Osteocyte (in vitro differentiated cells): Measurements from ENCODE around the gene SLC22A23. TPM values are rescaled to one million over a fixed set of nuclear protein-coding genes. Genes with fewer than 3 reads are reported as not detected.

Source experiments
- DNase-seq: peaks from one replicate; pipeline ENCODE4 v3.0.0; 2021; ENCODE audit warnings: mixed read lengths; ENCODE audit not compliant: unreplicated experiment; ENCODE audit errors: extremely low spot score
- H3K27ac Mint-ChIP-seq: one replicate; pipeline ENCODE4 v1.8.0; 2021; ENCODE audit warnings: mild to moderate bottlenecking, mixed read lengths; ENCODE audit not compliant: unreplicated experiment
- H3K27me3 Mint-ChIP-seq: one replicate; pipeline ENCODE4 v1.8.0; 2021; ENCODE audit warnings: mixed read lengths; ENCODE audit not compliant: unreplicated experiment
- H3K36me3 Mint-ChIP-seq: one replicate; pipeline ENCODE4 v1.8.0; 2021; ENCODE audit warnings: mixed read lengths; ENCODE audit not compliant: unreplicated experiment
- H3K4me1 Mint-ChIP-seq: one replicate; pipeline ENCODE4 v1.8.0; 2021; ENCODE audit warnings: mixed read lengths; ENCODE audit not compliant: unreplicated experiment
- H3K4me3 Mint-ChIP-seq: one replicate; pipeline ENCODE4 v1.8.0; 2021; ENCODE audit warnings: mild to moderate bottlenecking, moderate library complexity, mixed read lengths; ENCODE audit not compliant: unreplicated experiment
- H3K9me3 Mint-ChIP-seq: one replicate; pipeline ENCODE4 v1.8.0; 2021; ENCODE audit warnings: mixed read lengths; ENCODE audit not compliant: unreplicated experiment
- CTCF ChIP-seq: fragments of 200-600 bp; sonication (generic); IDR thresholded peaks from 2 replicates; pipeline ENCODE4 v1.5.0; 2021; ENCODE audit warnings: antibody characterized with exemption, mild to moderate bottlenecking, moderate library complexity
- total RNA-seq: library from RNA; stranded (reverse); gene quantifications from 2 replicates; pipeline ENCODE4 v1.2.1, GENCODE V29; 2021

The SLC22A23 gene
- total RNA-seq, 1 donor from 2014 or later: 10.4 TPM

- H3K27ac Mint-ChIP-seq: no peak overlapping the region
- H3K36me3 Mint-ChIP-seq: no peaks in the 10 kb centered on the region
- DNase-seq: no peak
- no peak for TF ChIP-seq CTCF
- no peaks in the 10 kb centered on the region for H3K27me3 Mint-ChIP-seq
- H3K4me1 Mint-ChIP-seq: peaks cover 46% of the 10 kb centered on the region
- no peak overlapping the region for H3K4me3 Mint-ChIP-seq
- H3K9me3 Mint-ChIP-seq: no peaks in the 10 kb centered on the region
These were observed 120.6 kb downstream of the SLC22A23 start for GRCh38 chr6:3336066-3336786.

- no peak for TF ChIP-seq CTCF
- no peaks in the 10 kb centered on the region for H3K36me3 Mint-ChIP-seq
- H3K27me3 Mint-ChIP-seq: no peaks in the 10 kb centered on the region
- H3K4me1 Mint-ChIP-seq: peaks cover 37% of the 10 kb centered on the region
- no peak overlapping the region for H3K4me3 Mint-ChIP-seq
- no peak for DNase-seq
- no peaks in the 10 kb centered on the region for H3K9me3 Mint-ChIP-seq
- no peak overlapping the region for H3K27ac Mint-ChIP-seq
These were observed 121.7 kb downstream of the SLC22A23 start for GRCh38 chr6:3335169-3335568.

- H3K27me3 Mint-ChIP-seq: no peaks in the 10 kb centered on the region
- no peak for TF ChIP-seq CTCF
- no peak overlapping the region for H3K27ac Mint-ChIP-seq
- H3K9me3 Mint-ChIP-seq: no peaks in the 10 kb centered on the region
- H3K4me1 Mint-ChIP-seq: peaks cover 32% of the 10 kb centered on the region
- no peaks in the 10 kb centered on the region for H3K36me3 Mint-ChIP-seq
- H3K4me3 Mint-ChIP-seq: no peak overlapping the region
- DNase-seq: no peak
These were observed 122.3 kb downstream of the SLC22A23 start for GRCh38 chr6:3334555-3334954.

- Mint-ChIP-seq H3K9me3 (no peaks in the 10 kb centered on the region), H3K36me3 (no peaks in the 10 kb centered on the region), H3K4me1 (peaks cover 31% of the 10 kb centered on the region), H3K27me3 (no peaks in the 10 kb centered on the region), H3K4me3 (no peak overlapping the region), H3K27ac (no peak overlapping the region)
- TF ChIP-seq CTCF: no peak
- DNase-seq: no peak
These were observed 123.6 kb downstream of the SLC22A23 start for GRCh38 chr6:3333263-3333662.

- H3K4me1 Mint-ChIP-seq: peaks cover 24% of the 10 kb centered on the region
- no peak overlapping the region for H3K4me3 Mint-ChIP-seq
- H3K9me3 Mint-ChIP-seq: no peaks in the 10 kb centered on the region
- DNase-seq: no peak
- no peaks in the 10 kb centered on the region for H3K36me3 Mint-ChIP-seq
- no peak for TF ChIP-seq CTCF
- no peak overlapping the region for H3K27ac Mint-ChIP-seq
- no peaks in the 10 kb centered on the region for H3K27me3 Mint-ChIP-seq
These were observed 124.9 kb downstream of the SLC22A23 start for GRCh38 chr6:3331971-3332370.
